Prostate gland (tissue), 2 donors: ENCODE measurements around the gene RNF224.

Source experiments
- POLR2A ChIP-seq: fragments of 450-650 bp; IDR thresholded peaks from one replicate; pipeline ENCODE4 v1.6.1; 2016; ENCODE audit warnings: antibody characterized with exemption, mild to moderate bottlenecking
- POLR2AphosphoS5 ChIP-seq: sonication (generic); formaldehyde crosslinking; IDR thresholded peaks from one replicate; pipeline ENCODE4 v1.6.1; 2017; ENCODE audit warnings: antibody characterized with exemption
- TF ChIP-seq, protein P1 (sequence below), 4 experiments: fragments of 200-600 bp in 2 of 4; fragments of 450-650 bp in 2 of 4; sonication (generic) in 2 of 4; IDR thresholded peaks; 1 replicate in 3 of 4; 2 replicates in 1 of 4; pipeline ENCODE4 v1.5.1; 2016 to 2019; ENCODE audit warnings: antibody characterized with exemption in 4 of 4, mild to moderate bottlenecking in 2 of 4, moderate library complexity in 2 of 4

DNA sequence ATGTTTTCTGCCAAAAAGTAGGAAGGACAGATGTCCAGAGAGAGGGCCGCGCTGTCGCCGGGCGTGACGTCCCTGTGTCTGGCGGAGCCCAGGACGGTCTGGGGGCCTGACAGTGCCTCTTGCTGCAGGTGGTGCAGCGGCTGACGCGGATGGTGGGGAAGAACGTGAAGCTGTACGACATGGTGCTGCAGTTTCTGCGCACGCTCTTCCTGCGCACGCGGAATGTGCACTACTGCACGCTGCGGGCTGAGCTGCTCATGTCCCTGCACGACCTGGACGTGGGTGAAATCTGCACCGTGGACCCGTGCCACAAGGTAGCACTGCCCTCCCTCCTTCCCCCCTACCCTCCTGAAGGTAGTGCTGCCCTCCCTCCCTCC, 35.6 kb downstream of the RNF224 start:
- TF ChIP-seq, protein P1, sequence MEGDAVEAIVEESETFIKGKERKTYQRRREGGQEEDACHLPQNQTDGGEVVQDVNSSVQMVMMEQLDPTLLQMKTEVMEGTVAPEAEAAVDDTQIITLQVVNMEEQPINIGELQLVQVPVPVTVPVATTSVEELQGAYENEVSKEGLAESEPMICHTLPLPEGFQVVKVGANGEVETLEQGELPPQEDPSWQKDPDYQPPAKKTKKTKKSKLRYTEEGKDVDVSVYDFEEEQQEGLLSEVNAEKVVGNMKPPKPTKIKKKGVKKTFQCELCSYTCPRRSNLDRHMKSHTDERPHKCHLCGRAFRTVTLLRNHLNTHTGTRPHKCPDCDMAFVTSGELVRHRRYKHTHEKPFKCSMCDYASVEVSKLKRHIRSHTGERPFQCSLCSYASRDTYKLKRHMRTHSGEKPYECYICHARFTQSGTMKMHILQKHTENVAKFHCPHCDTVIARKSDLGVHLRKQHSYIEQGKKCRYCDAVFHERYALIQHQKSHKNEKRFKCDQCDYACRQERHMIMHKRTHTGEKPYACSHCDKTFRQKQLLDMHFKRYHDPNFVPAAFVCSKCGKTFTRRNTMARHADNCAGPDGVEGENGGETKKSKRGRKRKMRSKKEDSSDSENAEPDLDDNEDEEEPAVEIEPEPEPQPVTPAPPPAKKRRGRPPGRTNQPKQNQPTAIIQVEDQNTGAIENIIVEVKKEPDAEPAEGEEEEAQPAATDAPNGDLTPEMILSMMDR (IDR thresholded peaks at IDR 0.05): no peak
- TF ChIP-seq POLR2A (no peak), POLR2AphosphoS5 (no peak)
